ENCODE measurements around the gene ZNF219.

ZNF219 gene

DNA sequence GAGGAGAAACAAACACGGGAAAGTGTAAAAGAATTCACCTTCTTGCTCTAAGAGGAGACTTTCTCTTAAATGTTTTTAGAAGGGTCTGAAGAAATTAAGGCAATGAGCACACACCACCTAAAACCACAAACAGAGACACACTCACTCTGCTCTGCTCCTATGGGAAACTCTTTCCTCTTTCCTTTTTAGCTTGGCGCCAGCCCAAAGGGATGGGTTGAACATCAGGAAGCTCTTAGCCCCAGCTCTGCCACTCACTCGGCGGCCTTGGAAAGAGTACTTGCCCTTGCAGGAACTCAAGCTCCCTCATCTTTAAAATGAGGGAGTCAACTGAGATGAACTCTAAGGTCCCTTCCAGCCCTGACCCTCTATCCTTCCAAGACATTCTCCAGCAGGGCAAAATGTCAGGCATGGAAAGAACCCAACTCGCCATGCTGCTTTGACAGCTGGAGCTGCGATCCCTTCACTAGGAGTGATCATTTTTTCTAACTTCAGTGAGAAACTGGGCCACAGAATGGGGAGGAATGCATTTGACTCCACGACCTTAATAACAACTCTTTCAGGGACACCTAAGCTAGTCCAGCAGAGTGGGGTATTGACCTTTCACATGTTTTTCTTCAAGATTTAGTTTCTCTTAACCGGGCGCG lies 41.8 kb downstream of the ZNF219 start:
- H4K91ac ChIP-seq (ENCODE audit: low read depth, low read length): no peak overlapping the region
- H2AK5ac ChIP-seq (ENCODE audit: low read length): no peak overlapping the region
- H3K4me3 ChIP-seq (ENCODE audit: low read depth, low read length): no peak overlapping the region
- no CpG with 5 or more reads among the region's 10 CpGs for WGBS (ENCODE audit: extremely low coverage, insufficient coverage, insufficient read length)
- H2BK5ac ChIP-seq (ENCODE audit: low read depth, low read length, poor library complexity): no peak overlapping the region
- no peak overlapping the region for H2AFZ ChIP-seq (ENCODE audit: insufficient read depth, low read length, poor library complexity)
- H3K79me1 ChIP-seq (ENCODE audit: low read length): no peaks in the 10 kb centered on the region
- H3K4me2 ChIP-seq (ENCODE audit: low read length): no peak overlapping the region
- no peaks in the 10 kb centered on the region for H3K36me3 ChIP-seq (ENCODE audit: control insufficient read depth in 1 of 2, insufficient read depth in 2 of 2, low read length in 2 of 2)
- H3K4me1 ChIP-seq (ENCODE audit: control insufficient read depth in 1 of 2, insufficient read depth in 2 of 2, low read length in 2 of 2): no peaks in the 10 kb centered on the region
- no peak overlapping the region for H3K18ac ChIP-seq (ENCODE audit: low read length)
- H2BK120ac ChIP-seq (ENCODE audit: insufficient read depth, low read length, poor library complexity): no peak overlapping the region
- no peak overlapping the region for H3K27ac ChIP-seq (ENCODE audit: low read depth, low read length)
- DNase-seq: no peak
- H3K79me2 ChIP-seq (ENCODE audit: control insufficient read depth, insufficient read depth, low read length, poor library complexity): no peaks in the 10 kb centered on the region
- no peaks in the 10 kb centered on the region for H3K9me3 ChIP-seq (ENCODE audit: insufficient read depth, low read depth, low read length)
- no peak overlapping the region for H3K4ac ChIP-seq (ENCODE audit: low read depth, low read length)
- H2BK12ac ChIP-seq (ENCODE audit: low read length): no peak overlapping the region
- H3K14ac ChIP-seq (ENCODE audit: low read length): no peak overlapping the region
- no peak overlapping the region for H4K8ac ChIP-seq (ENCODE audit: low read depth, low read length)
- H3K23ac ChIP-seq (ENCODE audit: low read length): no peak overlapping the region
- no peaks in the 10 kb centered on the region for H3K27me3 ChIP-seq (ENCODE audit: insufficient read depth, low read length)
- no peak overlapping the region for H3K9ac ChIP-seq (ENCODE audit: low read length)
- no peak overlapping the region for H4K12ac ChIP-seq (ENCODE audit: low read depth, low read length)

- Histone ChIP-seq H2AK5ac (ENCODE audit: low read length) (no peak overlapping the region), H3K4me2 (ENCODE audit: low read length) (no peak overlapping the region), H3K27ac (ENCODE audit: low read depth, low read length) (no peak overlapping the region), H3K9me3 (ENCODE audit: insufficient read depth, low read depth, low read length) (no peaks in the 10 kb centered on the region), H3K4ac (ENCODE audit: low read depth, low read length) (no peak overlapping the region), H3K14ac (ENCODE audit: low read length) (no peak overlapping the region), H3K18ac (ENCODE audit: low read length) (no peak overlapping the region), H2BK5ac (ENCODE audit: low read depth, low read length, poor library complexity) (no peak overlapping the region), H3K23ac (ENCODE audit: low read length) (no peak overlapping the region), H2BK120ac (ENCODE audit: insufficient read depth, low read length, poor library complexity) (no peak overlapping the region), H3K4me3 (ENCODE audit: low read depth, low read length) (no peak overlapping the region), H3K9ac (ENCODE audit: low read length) (no peak overlapping the region), H4K8ac (ENCODE audit: low read depth, low read length) (no peak overlapping the region), H3K79me2 (ENCODE audit: control insufficient read depth, insufficient read depth, low read length, poor library complexity) (no peaks in the 10 kb centered on the region), H2BK12ac (ENCODE audit: low read length) (no peak overlapping the region), H2AFZ (ENCODE audit: insufficient read depth, low read length, poor library complexity) (no peak overlapping the region), H3K4me1 (ENCODE audit: control insufficient read depth in 1 of 2, insufficient read depth in 2 of 2, low read length in 2 of 2) (no peaks in the 10 kb centered on the region), H3K79me1 (ENCODE audit: low read length) (no peaks in the 10 kb centered on the region), H3K36me3 (ENCODE audit: control insufficient read depth in 1 of 2, insufficient read depth in 2 of 2, low read length in 2 of 2) (no peaks in the 10 kb centered on the region), H3K27me3 (ENCODE audit: insufficient read depth, low read length) (no peaks in the 10 kb centered on the region), H4K12ac (ENCODE audit: low read depth, low read length) (no peak overlapping the region), H4K91ac (ENCODE audit: low read depth, low read length) (no peak overlapping the region)
- WGBS (ENCODE audit: extremely low coverage, insufficient coverage, insufficient read length): no CpG with 5 or more reads among the region's 5 CpGs
- DNase-seq: no peak
Measured at GRCh38 chr14:21055432-21056117, 42.9 kb downstream of the ZNF219 start.

DNA sequence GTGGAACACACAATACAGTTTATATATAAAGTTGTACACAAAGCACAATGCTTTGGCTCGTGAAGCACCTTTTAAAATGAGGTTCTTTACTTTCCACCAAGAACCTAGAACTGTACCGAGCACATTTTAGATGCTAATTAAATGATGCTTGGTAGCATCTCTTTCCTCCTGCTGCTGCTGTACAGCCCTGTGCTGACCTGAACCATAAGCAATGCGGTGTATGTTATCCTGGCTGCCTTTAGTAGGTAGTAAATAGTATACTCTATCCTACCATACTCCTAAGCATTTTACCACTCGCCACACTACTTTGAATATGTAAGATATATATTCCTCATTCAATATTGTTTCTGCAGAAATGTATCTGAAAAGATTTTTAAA lies 43.7 kb downstream of the ZNF219 start:
- H3K4ac ChIP-seq (ENCODE audit: low read depth, low read length): no peak overlapping the region
- no peaks in the 10 kb centered on the region for H3K36me3 ChIP-seq (ENCODE audit: control insufficient read depth in 1 of 2, insufficient read depth in 2 of 2, low read length in 2 of 2)
- no peaks in the 10 kb centered on the region for H3K79me1 ChIP-seq (ENCODE audit: low read length)
- no peak overlapping the region for H3K27ac ChIP-seq (ENCODE audit: low read depth, low read length)
- H4K8ac ChIP-seq (ENCODE audit: low read depth, low read length): no peak overlapping the region
- no peak overlapping the region for H3K23ac ChIP-seq (ENCODE audit: low read length)
- no peak overlapping the region for H2AK5ac ChIP-seq (ENCODE audit: low read length)
- H3K4me3 ChIP-seq (ENCODE audit: low read depth, low read length): no peak overlapping the region
- H2BK12ac ChIP-seq (ENCODE audit: low read length): no peak overlapping the region
- H2BK120ac ChIP-seq (ENCODE audit: insufficient read depth, low read length, poor library complexity): no peak overlapping the region
- no peak overlapping the region for H3K14ac ChIP-seq (ENCODE audit: low read length)
- H4K12ac ChIP-seq (ENCODE audit: low read depth, low read length): no peak overlapping the region
- H2AFZ ChIP-seq (ENCODE audit: insufficient read depth, low read length, poor library complexity): no peak overlapping the region
- H3K9ac ChIP-seq (ENCODE audit: low read length): no peak overlapping the region
- H4K91ac ChIP-seq (ENCODE audit: low read depth, low read length): no peak overlapping the region
- H3K18ac ChIP-seq (ENCODE audit: low read length): no peak overlapping the region
- no peaks in the 10 kb centered on the region for H3K27me3 ChIP-seq (ENCODE audit: insufficient read depth, low read length)
- H3K4me1 ChIP-seq (ENCODE audit: control insufficient read depth in 1 of 2, insufficient read depth in 2 of 2, low read length in 2 of 2): no peaks in the 10 kb centered on the region
- DNase-seq: no peak
- no peak overlapping the region for H2BK5ac ChIP-seq (ENCODE audit: low read depth, low read length, poor library complexity)
- no CpG with 5 or more reads among the region's 4 CpGs for WGBS (ENCODE audit: extremely low coverage, insufficient coverage, insufficient read length)
- no peaks in the 10 kb centered on the region for H3K79me2 ChIP-seq (ENCODE audit: control insufficient read depth, insufficient read depth, low read length, poor library complexity)
- H3K4me2 ChIP-seq (ENCODE audit: low read length): no peak overlapping the region
- H3K9me3 ChIP-seq (ENCODE audit: insufficient read depth, low read depth, low read length): no peaks in the 10 kb centered on the region

DNA sequence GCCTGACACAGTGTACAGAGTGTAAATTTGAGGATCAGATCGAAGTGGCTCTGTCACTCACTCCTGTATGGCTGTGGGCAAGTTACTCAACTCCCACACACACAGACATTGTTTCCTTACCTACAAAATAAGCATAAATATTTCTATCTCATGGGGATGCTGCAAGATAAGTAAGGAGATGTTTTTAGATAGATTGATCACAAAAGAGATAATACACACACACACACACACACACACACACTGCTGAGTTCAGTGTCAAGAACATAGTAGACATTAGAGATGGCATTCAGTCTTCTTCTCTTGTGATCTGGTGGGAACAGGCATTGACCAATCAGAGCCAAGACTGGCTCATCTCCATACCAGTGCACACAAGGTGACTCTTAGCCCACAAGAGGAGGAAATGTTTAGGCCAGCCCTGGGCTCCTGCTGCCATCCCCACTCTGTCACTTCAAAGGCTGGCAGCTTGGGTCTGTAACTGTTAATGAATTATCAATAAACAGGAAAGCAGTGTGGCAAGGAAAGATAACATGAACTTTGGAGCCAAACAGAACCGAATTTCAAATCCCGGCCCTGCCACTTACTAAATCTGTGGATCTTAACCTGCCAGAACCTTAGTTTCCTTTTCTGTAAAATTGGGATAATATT lies 44.2 kb downstream of the ZNF219 start:
- Histone ChIP-seq H3K23ac (ENCODE audit: low read length) (no peak overlapping the region), H3K4me1 (ENCODE audit: control insufficient read depth in 1 of 2, insufficient read depth in 2 of 2, low read length in 2 of 2) (no peaks in the 10 kb centered on the region), H3K4me2 (ENCODE audit: low read length) (no peak overlapping the region), H2AK5ac (ENCODE audit: low read length) (no peak overlapping the region), H3K79me2 (ENCODE audit: control insufficient read depth, insufficient read depth, low read length, poor library complexity) (no peaks in the 10 kb centered on the region), H2AFZ (ENCODE audit: insufficient read depth, low read length, poor library complexity) (no peak overlapping the region), H3K27ac (ENCODE audit: low read depth, low read length) (no peak overlapping the region), H3K79me1 (ENCODE audit: low read length) (no peaks in the 10 kb centered on the region), H2BK12ac (ENCODE audit: low read length) (no peak overlapping the region), H3K4ac (ENCODE audit: low read depth, low read length) (no peak overlapping the region), H4K12ac (ENCODE audit: low read depth, low read length) (no peak overlapping the region), H3K18ac (ENCODE audit: low read length) (no peak overlapping the region), H2BK5ac (ENCODE audit: low read depth, low read length, poor library complexity) (no peak overlapping the region), H3K9me3 (ENCODE audit: insufficient read depth, low read depth, low read length) (no peaks in the 10 kb centered on the region), H3K14ac (ENCODE audit: low read length) (no peak overlapping the region), H3K4me3 (ENCODE audit: low read depth, low read length) (no peak overlapping the region), H3K9ac (ENCODE audit: low read length) (no peak overlapping the region), H3K36me3 (ENCODE audit: control insufficient read depth in 1 of 2, insufficient read depth in 2 of 2, low read length in 2 of 2) (no peaks in the 10 kb centered on the region), H3K27me3 (ENCODE audit: insufficient read depth, low read length) (no peaks in the 10 kb centered on the region), H4K91ac (ENCODE audit: low read depth, low read length) (no peak overlapping the region), H2BK120ac (ENCODE audit: insufficient read depth, low read length, poor library complexity) (no peak overlapping the region), H4K8ac (ENCODE audit: low read depth, low read length) (no peak overlapping the region)
- no peak for DNase-seq
- WGBS (ENCODE audit: extremely low coverage, insufficient coverage, insufficient read length): no CpG with 5 or more reads among the region's 3 CpGs

Measured in trophoblast cell (in vitro differentiated cells and primary cell).